T-helper 17 cell (primary cell): ENCODE results near the gene ANKRD36. TPM values are rescaled to one million over a fixed set of nuclear protein-coding genes. Genes with fewer than 3 reads are reported as not detected.
"Not testable (repeated sequence)": the region's sequence is repeated elsewhere in the genome, so short reads cannot be mapped to it uniquely, and the experiment has no call there.

ENCODE experiments used
- ATAC-seq: fragments of 150-1000 bp; cut with Tn5 transposase; 2 replicates; pipeline ENCODE4 v1.10.0; 2021; ENCODE audit warnings: mild to moderate bottlenecking, moderate library complexity
- DNase-seq, 3 donors: peaks; one replicate each; pipeline versions ENCODE4 v3.0.0 to v3.0.0-alpha.2; 2020 to 2021
- H3K9me3 ChIP-seq: one replicate; pipeline ENCODE4 v1.7.0; 2013; ENCODE audit warnings: low read length, mild to moderate bottlenecking; ENCODE audit not compliant: control insufficient read depth, poor library complexity, severe bottlenecking
- H3K27ac Mint-ChIP-seq: one replicate; pipeline ENCODE4 v1.8.0; 2022; ENCODE audit warnings: mild to moderate bottlenecking, moderate library complexity, mixed read lengths
- H3K27me3 Mint-ChIP-seq: one replicate; pipeline ENCODE4 v1.8.0; 2022; ENCODE audit warnings: mixed read lengths
- H3K36me3 Mint-ChIP-seq: one replicate; pipeline ENCODE4 v1.8.0; 2022; ENCODE audit warnings: low read depth, mixed read lengths
- H3K4me1 Mint-ChIP-seq: one replicate; pipeline ENCODE4 v1.8.0; 2022; ENCODE audit warnings: mild to moderate bottlenecking, mixed read lengths
- H3K4me3 Mint-ChIP-seq: one replicate; pipeline ENCODE4 v1.8.0; 2022; ENCODE audit warnings: mild to moderate bottlenecking, moderate library complexity, mixed read lengths
- total RNA-seq, 4 donors: library from RNA in 2 of 4; stranded (reverse) in 2 of 4; gene quantifications; one replicate each; pipeline ENCODE4 v1.2.3 and lab custom pipeline; 2022 to 2026

ANKRD36 gene
- total RNA-seq, 2 donors from 2014 or later, result 65.5 to 70.1 TPM

DNA sequence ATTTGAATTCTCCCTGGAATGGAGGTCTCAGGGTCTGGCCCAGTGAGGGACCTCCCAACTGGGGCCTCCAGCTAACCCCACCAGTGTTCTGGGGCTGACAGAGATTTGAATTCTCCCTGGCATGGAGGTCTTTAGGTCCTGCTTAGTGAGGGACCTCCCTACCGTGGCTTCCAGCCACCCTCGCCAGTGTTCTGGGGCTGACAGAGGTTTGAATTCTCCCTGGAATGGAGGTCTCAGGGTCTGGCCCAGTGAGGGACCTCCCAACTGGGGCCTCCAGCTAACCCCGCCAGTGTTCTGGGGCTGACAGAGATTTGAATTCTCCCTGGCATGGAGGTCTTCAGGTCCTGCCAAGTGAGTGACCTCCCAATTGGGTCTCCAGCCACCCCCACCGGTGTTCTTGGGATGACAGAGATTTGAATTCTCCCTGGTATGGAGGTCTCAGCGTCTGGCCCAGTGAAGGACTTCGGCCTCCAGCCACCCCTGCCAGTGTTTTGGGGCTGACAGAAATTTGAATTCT, 155.2 kb downstream of the ANKRD36 start:
- peak in 1 of 3 donors; percentile 8 for DNase-seq
- not testable (repeated sequence) for H3K4me1 Mint-ChIP-seq, ATAC-seq, H3K27ac Mint-ChIP-seq, H3K9me3 ChIP-seq, H3K4me3 Mint-ChIP-seq, H3K27me3 Mint-ChIP-seq, H3K36me3 Mint-ChIP-seq

DNA sequence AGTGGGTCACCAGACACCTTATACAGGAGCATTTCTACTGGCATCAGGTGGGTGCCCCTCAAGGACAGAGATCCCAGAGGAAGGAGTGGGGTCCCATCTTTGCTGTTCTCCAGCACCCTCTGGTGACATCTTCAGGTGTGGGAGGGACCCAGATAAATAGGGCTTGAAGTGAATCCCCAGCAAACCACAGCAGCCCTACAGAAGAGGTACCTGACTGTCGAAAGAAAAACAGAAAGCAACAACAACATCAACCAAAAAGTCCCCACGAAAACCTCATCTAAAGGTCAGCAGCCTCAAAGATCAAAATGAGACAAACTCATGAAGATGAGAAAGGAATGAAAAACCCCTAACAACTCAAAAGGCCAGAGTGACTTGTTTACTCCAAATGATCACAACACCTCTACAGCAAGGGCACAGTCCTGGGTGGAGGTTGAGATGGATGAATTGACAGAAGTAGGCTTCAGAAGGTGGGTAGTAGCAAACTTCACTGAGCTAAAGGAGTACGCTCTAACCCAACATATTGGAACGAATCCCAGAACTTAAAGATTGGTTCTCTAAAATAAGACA, 163.4 kb downstream of the ANKRD36 start:
- H3K36me3 Mint-ChIP-seq, DNase-seq, H3K4me1 Mint-ChIP-seq, H3K4me3 Mint-ChIP-seq, H3K27ac Mint-ChIP-seq, ATAC-seq, H3K27me3 Mint-ChIP-seq, H3K9me3 ChIP-seq: not testable (repeated sequence)

GRCh38 chr2:97285187-97285586, 172.2 kb downstream of the ANKRD36 start:
- DNase-seq, H3K27ac Mint-ChIP-seq, ATAC-seq, H3K27me3 Mint-ChIP-seq, H3K4me1 Mint-ChIP-seq, H3K36me3 Mint-ChIP-seq, H3K4me3 Mint-ChIP-seq, H3K9me3 ChIP-seq: not testable (repeated sequence)

DNA sequence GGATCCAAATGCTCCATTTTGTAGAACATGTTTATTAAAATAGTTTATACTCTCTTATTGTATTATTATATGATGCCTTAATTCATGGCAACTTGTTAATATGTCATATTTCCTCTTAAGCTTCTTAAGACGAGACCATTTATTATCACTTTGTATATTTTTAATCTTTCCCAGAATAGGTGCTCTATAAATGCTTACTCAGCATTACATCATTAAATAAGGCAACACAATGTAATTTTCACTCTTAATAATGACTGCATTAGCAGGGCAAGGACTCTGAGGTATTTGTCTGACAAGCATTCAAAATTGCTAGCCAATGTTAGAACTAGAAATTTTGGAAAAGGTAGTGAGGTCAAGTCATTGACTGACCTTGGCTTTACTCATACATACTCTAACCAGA, 180.7 kb downstream of the ANKRD36 start:
- H3K27ac Mint-ChIP-seq, H3K9me3 ChIP-seq, H3K27me3 Mint-ChIP-seq, H3K4me3 Mint-ChIP-seq, DNase-seq, H3K4me1 Mint-ChIP-seq, H3K36me3 Mint-ChIP-seq, ATAC-seq: not testable (repeated sequence)

Other genes starting within 250 kb of the ANKRD36 start
- gene SEMA4C, start 243.1 kb upstream of the ANKRD36 start, total RNA-seq, result 10 to 100 TPM; 25.5 to 30.9 TPM
- not detected for gene FAM178B, start 126.6 kb upstream of the ANKRD36 start, total RNA-seq
- 10 to 100 TPM; 16.9 to 21.4 TPM for gene FAHD2B, start 18.3 kb upstream of the ANKRD36 start, total RNA-seq